Stimulated activated CD8-positive, alpha-beta memory T cell treated with anti-CD3 and anti-CD28 coated beads, Interleukin-15, amount 100 ng/mL, for 4 hours (primary cell): Measurements from ENCODE around the gene RREB1.

Source experiments
- DNase-seq, 2 donors: peaks; one replicate each; pipeline ENCODE4 v3.0.0-alpha.2; 2020; ENCODE audit warnings: low read depth in 2 of 2

Gene RREB1, protein sequence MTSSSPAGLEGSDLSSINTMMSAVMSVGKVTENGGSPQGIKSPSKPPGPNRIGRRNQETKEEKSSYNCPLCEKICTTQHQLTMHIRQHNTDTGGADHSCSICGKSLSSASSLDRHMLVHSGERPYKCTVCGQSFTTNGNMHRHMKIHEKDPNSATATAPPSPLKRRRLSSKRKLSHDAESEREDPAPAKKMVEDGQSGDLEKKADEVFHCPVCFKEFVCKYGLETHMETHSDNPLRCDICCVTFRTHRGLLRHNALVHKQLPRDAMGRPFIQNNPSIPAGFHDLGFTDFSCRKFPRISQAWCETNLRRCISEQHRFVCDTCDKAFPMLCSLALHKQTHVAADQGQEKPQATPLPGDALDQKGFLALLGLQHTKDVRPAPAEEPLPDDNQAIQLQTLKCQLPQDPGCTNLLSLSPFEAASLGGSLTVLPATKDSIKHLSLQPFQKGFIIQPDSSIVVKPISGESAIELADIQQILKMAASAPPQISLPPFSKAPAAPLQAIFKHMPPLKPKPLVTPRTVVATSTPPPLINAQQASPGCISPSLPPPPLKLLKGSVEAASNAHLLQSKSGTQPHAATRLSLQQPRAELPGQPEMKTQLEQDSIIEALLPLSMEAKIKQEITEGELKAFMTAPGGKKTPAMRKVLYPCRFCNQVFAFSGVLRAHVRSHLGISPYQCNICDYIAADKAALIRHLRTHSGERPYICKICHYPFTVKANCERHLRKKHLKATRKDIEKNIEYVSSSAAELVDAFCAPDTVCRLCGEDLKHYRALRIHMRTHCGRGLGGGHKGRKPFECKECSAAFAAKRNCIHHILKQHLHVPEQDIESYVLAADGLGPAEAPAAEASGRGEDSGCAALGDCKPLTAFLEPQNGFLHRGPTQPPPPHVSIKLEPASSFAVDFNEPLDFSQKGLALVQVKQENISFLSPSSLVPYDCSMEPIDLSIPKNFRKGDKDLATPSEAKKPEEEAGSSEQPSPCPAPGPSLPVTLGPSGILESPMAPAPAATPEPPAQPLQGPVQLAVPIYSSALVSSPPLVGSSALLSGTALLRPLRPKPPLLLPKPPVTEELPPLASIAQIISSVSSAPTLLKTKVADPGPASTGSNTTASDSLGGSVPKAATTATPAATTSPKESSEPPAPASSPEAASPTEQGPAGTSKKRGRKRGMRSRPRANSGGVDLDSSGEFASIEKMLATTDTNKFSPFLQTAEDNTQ (N-terminal part only)

DNA sequence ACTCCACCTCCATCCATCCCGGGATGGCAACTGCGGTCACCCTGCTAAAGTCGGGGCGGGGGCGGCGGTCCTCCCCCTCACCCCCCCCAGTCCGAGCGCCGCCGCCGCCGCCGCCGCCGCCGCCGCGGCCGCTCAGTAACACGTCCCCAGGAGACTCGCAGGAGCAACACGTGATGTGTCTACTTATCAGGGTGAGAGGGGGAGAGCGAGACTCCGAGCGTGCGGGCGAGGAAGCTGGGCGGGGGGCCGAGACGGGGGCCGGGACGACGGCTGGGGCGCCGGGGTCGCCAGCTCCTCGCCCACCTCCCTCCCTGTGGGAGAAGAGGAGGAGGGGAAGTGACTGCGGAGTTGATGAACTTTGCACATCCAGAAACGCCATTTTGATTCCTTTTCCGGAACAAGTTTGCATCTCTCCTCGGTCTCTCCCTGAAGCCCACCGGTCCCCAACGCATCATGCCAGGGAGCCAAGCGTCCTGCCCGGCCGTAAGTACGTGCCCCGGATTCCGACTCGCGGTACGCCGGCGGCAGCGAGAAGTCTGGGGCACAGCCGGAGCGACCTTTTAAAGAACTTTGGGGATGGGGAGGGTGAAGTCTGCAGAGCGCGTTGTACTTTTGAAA is at the start of gene RREB1:
Gene RREB1, plus strand, starts transcription at position 384 of the 618 bp plus-strand sequence. CDS start 73,951 bp downstream, outside the sequence.
- DNase-seq: peak in 1 of 2 donors; percentile 52

DNA sequence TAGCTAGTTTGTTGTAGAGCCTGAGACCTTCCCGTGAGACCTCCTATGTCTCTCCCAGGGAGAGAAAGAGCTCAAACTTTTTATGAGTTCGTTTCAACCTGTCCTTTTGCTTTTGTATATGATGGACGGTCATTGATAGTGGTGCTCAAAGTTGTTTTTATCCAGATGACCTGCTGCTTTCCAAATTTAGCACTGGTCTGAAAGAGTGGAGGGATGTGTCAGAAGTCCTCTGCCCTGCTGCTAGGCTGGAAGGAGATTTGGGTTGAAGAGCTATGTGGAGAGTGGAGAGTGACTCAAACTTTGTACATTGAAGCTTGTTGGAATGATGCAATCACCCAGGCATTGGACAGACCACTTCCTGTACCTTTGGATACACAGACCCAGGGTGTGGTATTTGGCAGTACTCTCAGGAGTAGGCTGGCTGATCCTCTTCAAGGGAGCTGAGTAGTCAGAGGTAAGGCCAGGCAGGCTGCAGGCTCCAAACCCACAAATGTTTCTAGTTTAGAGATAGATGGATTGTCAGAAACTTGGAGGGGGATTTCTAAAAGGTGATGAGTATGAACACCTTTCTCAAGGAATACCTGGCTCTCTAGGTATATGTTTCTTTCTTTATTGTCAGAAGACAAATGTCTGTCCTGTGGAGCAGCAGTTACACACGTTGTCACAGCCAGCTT is 49.4 kb upstream of the RREB1 start:
- no peak for DNase-seq

DNA sequence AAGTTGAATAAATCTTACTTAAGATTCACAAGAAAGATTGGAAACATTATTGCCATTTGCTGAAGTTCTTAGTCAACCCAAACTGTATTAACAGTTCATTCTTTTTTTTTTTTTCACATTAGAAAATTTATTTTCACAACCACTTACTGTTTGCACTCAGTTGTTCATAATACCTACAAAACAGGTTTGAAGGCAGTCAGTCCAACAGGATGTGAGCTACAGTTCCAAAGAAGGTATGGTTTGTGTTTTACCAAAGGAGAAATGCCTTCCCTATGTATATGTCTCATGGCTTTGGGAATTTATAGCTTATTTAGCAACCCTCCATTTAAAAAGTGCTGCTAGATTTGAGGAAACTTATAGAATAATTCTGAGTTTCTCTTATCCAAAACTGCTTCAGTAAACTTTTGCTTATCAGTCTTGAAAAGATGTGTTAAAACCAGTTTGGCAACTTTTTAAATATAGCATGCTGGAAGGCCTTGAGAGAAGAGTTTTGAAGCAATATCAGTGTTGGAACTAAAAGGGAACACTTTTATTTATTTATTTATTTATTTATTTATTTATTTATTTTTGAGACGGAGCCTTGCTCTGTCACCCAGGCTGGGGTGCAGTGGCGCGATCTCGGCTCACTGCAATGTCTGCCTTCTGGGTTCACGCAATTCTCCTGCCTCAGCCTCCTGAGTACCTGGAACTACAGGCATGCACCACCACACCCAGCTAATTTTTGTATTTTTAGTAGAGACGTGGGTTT is 46.8 kb upstream of the RREB1 start:
- no peak for DNase-seq

DNA sequence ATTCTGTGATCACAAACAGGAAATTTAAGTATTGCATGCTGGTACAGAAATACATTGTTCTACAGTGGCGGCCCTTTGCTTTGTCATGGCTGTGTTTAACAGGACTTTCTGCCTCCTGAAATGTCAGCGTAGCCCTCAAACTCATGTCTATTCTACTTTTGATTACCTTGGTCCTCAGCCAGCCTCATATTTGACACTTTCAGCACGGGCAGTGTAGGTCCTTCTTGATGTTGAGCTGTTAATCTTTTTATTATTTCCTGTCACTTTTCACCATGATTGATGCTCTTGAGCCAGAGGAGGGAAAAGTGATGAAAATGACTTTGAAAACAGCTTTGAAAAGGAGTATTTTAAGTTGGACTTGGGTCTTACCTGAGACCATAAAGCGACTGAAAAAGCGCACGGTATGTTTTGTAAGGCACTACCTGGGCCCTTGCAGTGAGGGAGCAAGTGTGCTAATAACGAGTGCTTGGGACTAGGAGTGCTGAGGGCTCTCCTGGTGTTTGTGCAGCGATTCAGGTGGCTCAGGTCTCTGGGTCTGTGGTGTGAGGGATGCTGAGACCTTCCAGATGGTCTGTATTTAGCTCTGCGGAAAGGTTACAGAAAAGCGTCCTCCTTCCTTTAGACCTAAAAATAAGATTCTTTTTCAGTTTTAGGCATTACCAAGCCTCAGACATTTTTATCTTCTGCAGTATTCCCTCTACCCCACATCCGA is 45.2 kb upstream of the RREB1 start:
- DNase-seq: no peak

DNA sequence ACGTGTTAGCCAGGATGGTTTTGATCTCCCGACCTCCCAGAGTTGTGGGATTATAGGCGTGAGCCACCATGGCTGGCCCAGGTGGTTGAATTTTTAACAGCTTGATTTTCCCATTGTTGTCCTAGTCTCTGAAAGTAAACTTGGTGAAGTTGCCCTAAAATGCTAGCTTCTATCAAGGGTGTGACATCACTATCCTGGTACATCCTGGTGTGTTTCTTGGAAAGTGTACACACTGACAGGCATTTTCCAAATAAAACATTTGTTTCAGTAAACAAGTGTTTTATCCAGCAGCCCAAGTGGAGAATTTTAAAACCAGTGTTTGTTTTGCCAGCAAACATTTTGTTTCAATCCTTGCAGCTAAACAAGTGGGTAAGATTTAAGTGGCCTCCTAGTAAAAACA is 40.5 kb upstream of the RREB1 start:
- DNase-seq: no peak

DNA sequence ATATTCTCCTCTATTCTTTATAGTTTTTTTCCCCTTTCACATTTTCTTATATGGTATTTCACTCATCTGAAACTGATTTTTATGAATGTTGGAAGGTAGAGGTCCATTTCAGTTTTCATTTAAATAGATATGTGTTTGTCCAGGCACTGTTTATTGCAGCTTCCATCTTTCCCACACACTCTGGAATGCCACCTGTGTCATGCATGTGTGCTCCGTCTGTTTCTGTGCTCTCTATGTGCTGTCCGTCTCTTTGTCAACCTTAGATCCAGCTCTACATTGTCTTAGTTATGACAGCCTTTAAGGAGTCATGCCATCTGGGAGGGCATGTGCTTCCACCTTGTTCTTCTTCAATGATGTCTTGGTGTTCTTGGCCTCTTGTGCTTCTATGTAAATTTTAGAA is 36.4 kb upstream of the RREB1 start:
- DNase-seq: no peak

DNA sequence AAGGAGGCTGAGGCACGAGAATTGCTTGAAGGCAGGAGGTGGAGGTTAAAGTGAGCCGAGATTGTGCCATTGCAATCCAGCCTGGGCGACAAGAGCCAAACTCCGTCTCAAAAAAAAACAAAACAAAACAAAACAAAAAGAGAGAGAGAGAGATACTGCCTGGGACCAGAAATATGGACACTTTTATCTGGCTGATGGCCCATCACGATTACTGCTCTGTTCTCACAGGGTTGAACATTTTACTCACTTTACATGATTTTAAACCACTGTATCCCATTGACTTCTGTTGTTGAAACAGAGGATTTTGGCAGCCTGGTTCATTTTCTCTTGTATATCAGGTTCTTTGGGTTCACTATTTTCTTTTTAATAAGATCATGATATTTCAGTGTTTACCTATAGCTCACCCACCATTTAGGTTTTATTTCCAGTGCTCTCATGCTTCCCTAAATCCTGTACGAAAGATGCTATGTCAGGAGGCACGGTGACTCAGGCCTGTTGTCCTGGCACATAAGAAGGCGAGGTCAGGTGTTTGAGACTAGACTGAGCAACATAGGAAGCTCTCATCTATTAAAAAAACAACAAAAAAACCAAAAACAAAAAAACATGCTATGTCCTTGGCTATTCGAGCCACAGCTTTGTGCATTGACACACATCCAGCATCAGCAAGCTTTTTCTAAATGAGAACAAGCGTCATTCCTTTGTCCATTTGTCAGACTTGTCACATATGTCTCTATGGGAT is 34.5 kb upstream of the RREB1 start:
- no peak for DNase-seq

DNA sequence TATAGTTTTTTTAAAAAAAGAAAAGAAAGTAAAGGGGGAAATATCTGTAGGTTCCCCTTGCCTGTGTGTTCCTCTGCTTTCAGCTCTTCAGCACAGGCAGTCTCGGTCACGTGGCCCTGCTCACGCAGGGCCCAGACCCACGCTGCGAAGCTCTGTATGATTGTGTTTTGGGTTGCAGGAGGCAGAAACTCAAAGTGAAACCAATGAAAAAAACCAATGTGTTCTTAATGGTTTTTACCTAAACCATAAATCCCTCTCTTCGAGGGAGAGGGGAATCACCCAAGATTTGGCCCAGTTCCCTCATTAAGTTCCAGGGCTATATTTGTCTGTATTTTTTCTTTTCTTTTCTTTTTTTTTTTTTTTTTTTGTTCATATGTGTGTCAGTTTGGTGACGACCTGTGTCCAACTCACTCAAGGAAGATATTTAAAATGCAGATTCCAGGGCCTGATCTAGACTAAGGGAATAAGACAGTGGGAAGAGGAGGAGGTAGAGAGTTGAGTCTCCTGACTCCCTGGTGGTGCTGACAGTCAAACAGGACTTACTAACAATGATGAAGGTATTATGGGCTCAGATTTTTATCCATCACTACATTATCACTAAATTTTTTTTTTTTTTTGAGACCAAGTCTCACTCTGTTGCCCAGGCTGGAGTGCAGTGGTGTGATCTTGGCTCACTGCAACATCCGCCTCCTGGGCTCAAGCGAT is 33.8 kb upstream of the RREB1 start:
- peak in 1 of 2 donors; percentile 46 for DNase-seq

DNA sequence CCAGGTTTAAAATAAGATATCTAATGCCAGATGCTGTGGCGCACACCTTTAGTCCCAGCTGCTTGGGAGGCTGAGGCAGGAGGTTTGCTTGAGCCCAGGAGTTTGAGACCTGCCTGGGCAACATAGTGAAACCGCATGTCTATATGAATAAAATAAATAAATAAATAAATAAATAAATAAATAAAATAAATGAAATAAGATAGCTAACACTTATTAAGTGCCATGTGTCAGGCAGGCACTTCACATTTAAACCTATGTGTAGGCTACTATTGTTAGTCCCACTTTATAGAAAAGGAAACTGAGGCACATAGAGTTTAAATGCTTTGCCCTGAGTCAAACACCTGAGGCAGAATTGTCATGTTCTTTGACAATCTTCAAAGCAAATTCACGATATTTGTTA is 32.9 kb upstream of the RREB1 start:
- DNase-seq: no peak

DNA sequence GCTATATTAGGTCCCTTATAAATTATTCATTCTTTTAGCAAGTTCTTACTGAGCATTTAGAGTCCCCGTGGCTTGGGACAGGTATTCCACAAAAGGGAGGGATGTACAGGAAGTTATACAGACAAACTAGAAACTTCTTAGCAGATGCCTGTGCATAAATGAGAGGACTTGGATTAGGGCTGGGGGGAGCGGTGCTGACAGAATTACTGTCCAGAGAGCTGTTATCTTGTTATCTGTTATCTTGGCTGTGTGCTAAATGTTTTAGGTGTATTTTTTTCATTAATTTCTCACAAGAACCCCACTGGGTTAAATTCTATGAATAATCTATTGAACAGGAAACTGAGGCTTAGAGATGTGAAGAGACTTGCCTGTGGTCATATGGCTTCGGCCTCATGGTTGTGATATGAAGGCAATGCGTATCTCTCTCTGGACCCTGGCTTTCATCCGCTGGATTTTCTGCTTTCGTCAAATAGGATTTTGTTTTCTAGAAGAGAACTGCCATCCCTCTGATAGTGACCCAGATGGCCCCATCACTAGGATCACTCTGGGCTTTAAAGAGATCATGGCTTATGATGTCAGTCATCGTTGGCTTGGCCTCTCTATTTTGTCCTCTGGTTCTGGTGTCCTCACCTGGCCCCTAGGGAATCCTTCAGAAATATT is 32.3 kb upstream of the RREB1 start:
- no peak for DNase-seq

DNA sequence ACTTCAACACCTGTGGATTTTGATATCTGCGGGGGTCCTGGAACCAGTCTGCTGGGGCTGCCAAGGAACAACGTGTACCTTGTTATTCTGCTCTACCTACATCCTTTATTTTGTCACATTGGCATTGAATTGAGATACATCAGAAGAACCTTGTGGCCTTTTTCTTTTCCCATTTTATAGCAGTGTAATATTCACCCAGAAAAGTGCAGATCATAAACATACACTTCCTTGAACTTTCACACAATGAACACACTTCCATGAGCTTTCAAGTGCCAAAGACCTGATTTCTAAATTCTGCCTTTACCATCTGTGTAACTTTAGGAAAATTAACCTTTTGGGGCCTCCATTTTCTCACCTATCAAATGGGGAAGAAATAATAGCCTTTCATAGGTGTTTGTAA is 29.9 kb upstream of the RREB1 start:
- DNase-seq: no peak

DNA sequence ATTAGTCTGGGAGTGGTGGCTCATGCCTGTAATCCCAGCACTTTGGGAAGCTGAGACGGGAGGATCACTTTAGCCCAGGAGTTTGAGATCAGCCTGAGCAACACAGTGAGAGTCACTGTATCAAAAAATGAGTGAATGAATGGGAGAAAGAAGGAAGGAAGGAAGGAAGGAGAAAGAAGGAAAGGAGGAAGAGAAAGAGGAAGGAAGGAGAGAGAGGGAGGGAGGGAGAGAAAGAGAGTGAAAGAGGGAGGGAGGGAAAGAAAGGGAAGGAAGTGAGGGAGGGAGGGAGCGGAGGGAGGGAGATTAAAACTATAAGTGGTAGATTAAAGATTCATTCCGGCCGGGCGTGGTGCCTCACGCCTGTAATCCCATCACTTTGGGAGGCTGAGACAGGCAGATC is 28.9 kb upstream of the RREB1 start:
- no peak for DNase-seq

DNA sequence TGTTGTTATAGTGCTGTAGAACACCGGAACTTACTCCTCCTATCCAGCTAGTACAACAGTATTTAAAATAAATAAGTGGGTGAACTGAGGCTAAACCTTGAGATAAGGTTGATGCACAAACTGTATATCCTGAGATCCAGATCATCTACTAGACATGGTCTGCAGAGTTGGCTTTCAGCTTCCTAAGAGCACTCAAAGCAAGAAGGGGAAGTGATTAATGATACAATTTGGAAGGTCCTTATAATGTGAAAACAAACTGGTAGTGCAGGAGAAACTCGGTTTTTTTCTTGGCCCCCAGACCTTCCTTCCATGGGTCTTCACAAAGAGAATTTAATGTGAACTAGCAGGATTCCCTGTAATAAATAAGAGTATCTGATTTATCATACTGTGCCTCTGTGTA is 27.4 kb upstream of the RREB1 start:
- no peak for DNase-seq

DNA sequence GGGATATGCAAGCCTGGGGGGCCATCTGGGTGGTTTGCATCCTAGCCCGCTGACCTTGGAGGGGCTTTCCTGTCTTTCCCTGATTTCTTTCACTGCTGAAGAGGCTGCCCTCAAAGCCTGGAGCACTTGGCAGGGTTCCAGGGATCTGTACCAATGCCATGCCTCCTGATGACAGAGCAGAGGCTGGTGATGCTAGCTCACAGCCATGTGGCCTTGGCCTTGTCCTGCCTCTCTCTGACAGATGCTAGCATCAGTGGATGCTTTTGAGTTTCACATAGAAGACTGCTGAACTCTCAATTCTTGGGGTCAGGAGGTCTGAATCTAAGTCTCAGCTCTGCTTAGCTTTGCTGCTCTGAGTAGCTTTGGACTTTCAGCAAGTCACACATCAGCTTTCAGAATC is 21.9 kb upstream of the RREB1 start:
- DNase-seq: no peak

DNA sequence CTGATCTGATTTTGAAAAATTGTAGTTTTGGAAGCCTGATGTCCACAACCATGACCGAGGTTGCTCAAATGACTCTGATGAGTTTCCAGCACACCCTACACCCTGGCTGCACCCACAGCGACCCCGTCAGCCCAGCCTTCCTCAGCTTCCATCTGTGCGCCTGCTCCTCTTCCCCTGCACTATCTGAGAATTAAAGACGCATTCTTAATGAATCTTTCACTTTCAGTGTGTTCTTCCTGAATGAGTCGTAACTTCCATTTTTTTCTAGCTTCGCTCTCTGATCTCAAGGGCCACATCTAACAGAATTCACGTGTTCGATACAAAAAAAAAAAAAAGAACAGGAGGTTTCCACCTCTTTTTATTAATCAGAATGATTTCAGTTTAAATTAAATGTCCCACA is 21.3 kb upstream of the RREB1 start:
- no peak for DNase-seq

DNA sequence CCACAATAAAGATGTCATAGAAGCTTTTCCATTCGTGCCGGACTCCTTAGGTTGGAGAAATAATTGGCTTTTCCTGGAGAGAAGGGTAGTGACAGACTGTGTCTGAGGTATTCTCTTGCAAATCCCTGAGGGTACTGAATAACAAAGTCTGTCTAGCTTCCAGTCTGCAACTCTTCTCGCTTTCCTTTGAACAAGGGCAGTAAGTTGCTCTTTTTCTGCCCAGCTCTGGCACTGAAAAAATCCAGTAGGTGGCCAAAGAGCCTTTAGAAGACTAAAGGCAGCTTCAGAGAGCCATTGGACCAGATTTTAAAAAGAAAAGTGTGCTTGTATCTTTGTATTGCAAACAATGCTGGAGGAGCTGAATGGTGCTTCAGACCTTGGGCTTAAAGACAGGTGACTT is 20.7 kb upstream of the RREB1 start:
- no peak for DNase-seq

DNA sequence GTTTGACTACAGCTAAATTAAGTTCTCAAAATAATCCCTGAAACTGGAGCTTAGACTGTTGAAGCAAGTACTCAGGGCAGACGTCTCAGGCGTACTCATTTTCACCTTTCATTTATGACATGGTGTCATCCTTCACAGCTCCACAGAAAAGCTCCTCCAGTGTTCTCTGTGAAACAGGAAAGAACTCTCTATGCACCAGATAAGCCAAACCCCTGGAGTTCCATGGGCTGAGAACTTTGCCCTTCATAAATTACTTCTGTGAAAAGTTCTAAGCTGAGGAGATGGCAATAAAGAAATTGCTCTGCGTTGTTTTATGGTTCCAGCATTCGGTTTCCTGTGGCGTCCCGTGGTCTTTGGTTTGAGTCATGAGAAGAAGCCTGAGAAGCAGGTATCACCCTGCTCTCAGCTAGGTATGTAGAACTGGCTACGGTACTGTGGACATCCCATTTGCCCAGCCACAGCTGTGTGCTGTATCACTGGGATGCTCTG is 20.2 kb upstream of the RREB1 start:
- no peak for DNase-seq
